GM23338 (cell line): Measurements from ENCODE around the gene RNF8. TPM values are rescaled to one million over a fixed set of nuclear protein-coding genes. Genes with fewer than 3 reads are reported as not detected.

Experiments
- ATAC-seq: fragments of 200-7000 bp; cut with Tn5 transposase; 3 replicates; pipeline ENCODE4 v1.9.1; 2020
- DNase-seq: peaks from one replicate; pipeline ENCODE4 v3.0.0-alpha.2; 2015; ENCODE audit warnings: low spot score
- H2AFZ ChIP-seq: fragments of 200-600 bp; sonication (generic); 2 replicates; pipeline ENCODE4 v1.8.0; 2016; ENCODE audit warnings: antibody characterized with exemption, mild to moderate bottlenecking, moderate library complexity
- H3F3A ChIP-seq: fragments of 200-600 bp; sonication (generic); replicated peaks from 2 replicates; pipeline ENCODE4 v1.8.0; 2017; ENCODE audit warnings: antibody characterized with exemption, mixed run types, low read depth
- H3K27ac ChIP-seq: fragments of 200-600 bp; sonication (generic); 2 replicates; pipeline ENCODE4 v1.6.1; 2016; ENCODE audit warnings: low read depth
- H3K27me3 ChIP-seq: fragments of 200-600 bp; sonication (generic); 2 replicates; pipeline ENCODE4 v1.8.0; 2016; ENCODE audit warnings: mild to moderate bottlenecking, mixed run types, moderate library complexity; ENCODE audit not compliant: insufficient read depth
- H3K36me3 ChIP-seq: fragments of 200-600 bp; sonication (generic); 2 replicates; pipeline ENCODE4 v1.8.0; 2016; ENCODE audit warnings: mild to moderate bottlenecking; ENCODE audit not compliant: insufficient read depth
- H3K4me1 ChIP-seq: fragments of 200-600 bp; sonication (generic); 2 replicates; pipeline ENCODE4 v1.8.0; 2016; ENCODE audit warnings: mild to moderate bottlenecking, moderate library complexity; ENCODE audit not compliant: insufficient read depth
- H3K4me2 ChIP-seq: fragments of 200-600 bp; sonication (generic); 2 replicates; pipeline ENCODE4 v1.7.1; 2017; ENCODE audit warnings: mixed run types
- H3K4me3 ChIP-seq: fragments of 200-600 bp; sonication (generic); 2 replicates; pipeline ENCODE4 v1.6.1; 2016; ENCODE audit warnings: mixed run types
- H3K79me2 ChIP-seq: fragments of 200-600 bp; sonication (generic); replicated peaks from 2 replicates; pipeline ENCODE4 v1.8.0; 2017; ENCODE audit warnings: mild to moderate bottlenecking; ENCODE audit not compliant: insufficient read depth
- H3K9me2 ChIP-seq: fragments of 200-600 bp; sonication (generic); 2 replicates; pipeline ENCODE4 v1.8.0; 2017; ENCODE audit not compliant: insufficient read depth
- H4K20me1 ChIP-seq: fragments of 200-600 bp; sonication (generic); replicated peaks from 2 replicates; pipeline ENCODE4 v1.8.0; 2017; ENCODE audit warnings: mild to moderate bottlenecking; ENCODE audit not compliant: insufficient read depth
- H3K27ac Mint-ChIP-seq: 2 replicates; pipeline ENCODE4 v1.8.0; 2020; ENCODE audit warnings: inconsistent platforms, mild to moderate bottlenecking, moderate library complexity, mixed read lengths
- H3K27me3 Mint-ChIP-seq: 3 replicates; pipeline ENCODE4 v1.8.0; 2022; ENCODE audit warnings: low read depth, mild to moderate bottlenecking, moderate library complexity, mixed read lengths, inconsistent platforms; ENCODE audit not compliant: insufficient read depth, poor library complexity
- H3K36me3 Mint-ChIP-seq: 3 replicates; pipeline ENCODE4 v1.8.0; 2021; ENCODE audit warnings: low read depth, mild to moderate bottlenecking, inconsistent platforms, moderate library complexity, mixed read lengths
- H3K4me1 Mint-ChIP-seq: 3 replicates; pipeline ENCODE4 v1.8.0; 2020; ENCODE audit warnings: mild to moderate bottlenecking, inconsistent platforms, mixed read lengths
- H3K4me3 Mint-ChIP-seq: 3 replicates; pipeline ENCODE4 v1.8.0; 2021; ENCODE audit warnings: moderate library complexity, mild to moderate bottlenecking, inconsistent platforms, mixed read lengths
- H3K9me3 Mint-ChIP-seq: 3 replicates; pipeline ENCODE4 v1.8.0; 2020; ENCODE audit warnings: moderate library complexity, mild to moderate bottlenecking, inconsistent platforms, mixed read lengths
- CTCF ChIP-seq, 2 experiments: fragments of 200-600 bp in 1 of 2; sonication (generic) in 1 of 2; conservative IDR thresholded peaks; 2 replicates each; pipeline versions ENCODE4 v1.5.1 to v1.6.1; 2016 to 2017; ENCODE audit warnings: antibody characterized with exemption in 2 of 2, low read depth in 2 of 2, mild to moderate bottlenecking in 2 of 2, moderate library complexity in 1 of 2
- ETS1 ChIP-seq: IDR thresholded peaks from 2 replicates; pipeline ENCODE4 v1.6.1; 2016; ENCODE audit warnings: antibody characterized with exemption
- EZH2 ChIP-seq: fragments of 200-600 bp; sonication (generic); IDR thresholded peaks from one replicate; pipeline ENCODE4 v1.8.0; 2017; ENCODE audit warnings: antibody characterized with exemption, mild to moderate bottlenecking, low read depth; ENCODE audit not compliant: unreplicated experiment
- JUNB ChIP-seq: IDR thresholded peaks from one replicate; pipeline ENCODE4 v1.6.1; 2016; ENCODE audit warnings: antibody characterized with exemption; ENCODE audit not compliant: unreplicated experiment
- POLR2AphosphoS5 ChIP-seq: IDR thresholded peaks from 2 replicates; pipeline ENCODE4 v1.6.1; 2016; ENCODE audit warnings: antibody characterized with exemption, low read depth
- REST ChIP-seq: IDR thresholded peaks from one replicate; pipeline ENCODE4 v1.6.1; 2018; ENCODE audit warnings: antibody characterized with exemption; ENCODE audit not compliant: unreplicated experiment
- STAT1 ChIP-seq: IDR thresholded peaks from one replicate; pipeline ENCODE4 v1.6.1; 2016; ENCODE audit warnings: antibody characterized with exemption; ENCODE audit not compliant: unreplicated experiment
- ZNF114 ChIP-seq: fragments of 250-450 bp; sonication (Bioruptor Pico); IDR thresholded peaks from 2 replicates; pipeline ENCODE4 v1.5.0; 2020; ENCODE audit warnings: mild to moderate bottlenecking, moderate library complexity
- ZNF331 ChIP-seq: fragments of 250-450 bp; sonication (Bioruptor Pico); IDR thresholded peaks from 2 replicates; pipeline ENCODE4 v1.5.0; 2020; ENCODE audit warnings: low read depth, mild to moderate bottlenecking, moderate library complexity
- ZNF462 ChIP-seq: fragments of 250-450 bp; sonication (Bioruptor Pico); IDR thresholded peaks from 2 replicates; pipeline ENCODE4 v1.5.0; 2020; ENCODE audit warnings: mild to moderate bottlenecking, moderate library complexity
- polyA plus RNA-seq: library from polyadenylated mRNA; unstranded; fragments of >200 nt; fragmentation: Nextera tagmentation; extraction: Ambion mirVana; gene quantifications from 2 replicates; pipeline ENCODE4 v1.2.1, GENCODE V29; 2016
- total RNA-seq: library from RNA; depleted of rRNA; stranded (reverse); fragments of >200 nt; shearing (Covaris generic); gene quantifications from 2 replicates; pipeline ENCODE4 v1.2.3, GENCODE V29; 2014

Gene RNF8
- total and polyA plus RNA-seq, 2 experiments from 2014 or later = 41.6 to 55.2 TPM

GRCh38 chr6:37407948-37408347, 54.2 kb downstream of the RNF8 start:
- Histone ChIP-seq H3K36me3 (no peaks in the 10 kb centered on the region), H3K4me1 (no peaks in the 10 kb centered on the region), H3K27ac (no peak overlapping the region), H3K79me2 (no peaks in the 10 kb centered on the region), H2AFZ (no peak overlapping the region), H3K27me3 (no peaks in the 10 kb centered on the region), H3K4me3 (no peak overlapping the region), H3K4me2 (no peak overlapping the region), H3F3A (no peaks in the 10 kb centered on the region), H4K20me1 (no peaks in the 10 kb centered on the region), H3K9me2 (no peaks in the 10 kb centered on the region)
- ATAC-seq = no peak
- TF ChIP-seq ETS1 (no peak), EZH2 (no peak), POLR2AphosphoS5 (no peak), STAT1 (no peak), ZNF114 (CRISPR knock-in tag) (no peak), ZNF462 (CRISPR knock-in tag) (no peak), CTCF (conservative IDR thresholded peaks at IDR 0.05; ENCODE audit: low read depth in 2 of 2) (no peak), JUNB (no peak), REST (no peak), ZNF331 (no peak)
- H3K27ac Mint-ChIP-seq = no peak overlapping the region
- no peaks in the 10 kb centered on the region for H3K36me3 Mint-ChIP-seq
- no peak for DNase-seq
- H3K4me1 Mint-ChIP-seq = no peaks in the 10 kb centered on the region
- H3K4me3 Mint-ChIP-seq = no peak overlapping the region
- H3K9me3 Mint-ChIP-seq = no peaks in the 10 kb centered on the region
- H3K27me3 Mint-ChIP-seq = no peaks in the 10 kb centered on the region
